ENCODE data around the gene MLLT6.
"Not testable (repeated sequence)": the region's sequence is repeated elsewhere in the genome, so short reads cannot be mapped to it uniquely, and the experiment has no call there.

Gene MLLT6

GRCh38 chr17:38715216-38715943 is 10.3 kb downstream of the MLLT6 start:
- no peak overlapping the region for H3K4me3 ChIP-seq (ENCODE audit: low read length)
- H3K9ac ChIP-seq (ENCODE audit: low read length): no peak overlapping the region
- H3K36me3 ChIP-seq (ENCODE audit: control insufficient read depth, insufficient read depth, low read length): peaks cover 41% of the 10 kb centered on the region
- H3K27me3 ChIP-seq (ENCODE audit: control insufficient read depth, insufficient read depth, low read length): no peaks in the 10 kb centered on the region
- no peaks in the 10 kb centered on the region for H3K4me1 ChIP-seq (ENCODE audit: control insufficient read depth, insufficient read depth, low read length)
- no peak overlapping the region for H3K27ac ChIP-seq (ENCODE audit: low read depth, low read length)

DNA sequence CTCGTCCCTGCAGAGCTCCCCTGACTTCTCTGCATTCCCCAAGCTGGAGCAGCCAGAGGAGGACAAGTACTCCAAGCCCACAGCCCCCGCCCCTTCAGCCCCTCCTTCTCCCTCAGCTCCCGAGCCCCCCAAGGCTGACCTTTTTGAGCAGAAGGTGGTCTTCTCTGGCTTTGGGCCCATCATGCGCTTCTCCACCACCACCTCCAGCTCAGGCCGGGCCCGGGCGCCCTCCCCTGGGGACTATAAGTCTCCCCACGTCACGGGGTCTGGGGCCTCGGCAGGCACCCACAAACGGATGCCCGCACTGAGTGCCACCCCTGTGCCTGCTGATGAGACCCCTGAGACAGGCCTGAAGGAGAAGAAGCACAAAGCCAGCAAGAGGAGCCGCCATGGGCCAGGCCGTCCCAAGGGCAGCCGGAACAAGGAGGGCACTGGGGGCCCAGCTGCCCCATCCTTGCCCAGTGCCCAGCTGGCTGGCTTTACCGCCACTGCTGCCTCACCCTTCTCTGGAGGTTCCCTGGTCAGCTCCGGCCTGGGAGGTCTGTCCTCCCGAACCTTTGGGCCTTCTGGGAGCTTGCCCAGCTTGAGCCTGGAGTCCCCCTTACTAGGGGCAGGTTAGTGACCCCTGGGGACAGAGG is 11.4 kb downstream of the MLLT6 start:
- no peak overlapping the region for H3K27ac ChIP-seq (ENCODE audit: low read depth, low read length)
- peaks cover 46% of the 10 kb centered on the region for H3K36me3 ChIP-seq (ENCODE audit: control insufficient read depth, insufficient read depth, low read length)
- no peaks in the 10 kb centered on the region for H3K4me1 ChIP-seq (ENCODE audit: control insufficient read depth, insufficient read depth, low read length)
- H3K9ac ChIP-seq (ENCODE audit: low read length): no peak overlapping the region
- no peaks in the 10 kb centered on the region for H3K27me3 ChIP-seq (ENCODE audit: control insufficient read depth, insufficient read depth, low read length)
- H3K4me3 ChIP-seq (ENCODE audit: low read length): no peak overlapping the region

GRCh38 chr17:38717139-38717745 is 12.2 kb downstream of the MLLT6 start:
- Histone ChIP-seq H3K4me1 (ENCODE audit: control insufficient read depth, insufficient read depth, low read length) (no peaks in the 10 kb centered on the region), H3K27ac (ENCODE audit: low read depth, low read length) (no peak overlapping the region), H3K27me3 (ENCODE audit: control insufficient read depth, insufficient read depth, low read length) (no peaks in the 10 kb centered on the region), H3K4me3 (ENCODE audit: low read length) (no peak overlapping the region), H3K36me3 (ENCODE audit: control insufficient read depth, insufficient read depth, low read length) (peaks cover 42% of the 10 kb centered on the region), H3K9ac (ENCODE audit: low read length) (no peak overlapping the region)

- Histone ChIP-seq H3K36me3 (ENCODE audit: control insufficient read depth, insufficient read depth, low read length) (peaks cover 32% of the 10 kb centered on the region), H3K27me3 (ENCODE audit: control insufficient read depth, insufficient read depth, low read length) (no peaks in the 10 kb centered on the region), H3K4me3 (ENCODE audit: low read length) (no peak overlapping the region), H3K4me1 (ENCODE audit: control insufficient read depth, insufficient read depth, low read length) (no peaks in the 10 kb centered on the region), H3K9ac (ENCODE audit: low read length) (no peak overlapping the region), H3K27ac (ENCODE audit: low read depth, low read length) (no peak overlapping the region)
Observed at GRCh38 chr17:38719289-38719942, 14.3 kb downstream of the MLLT6 start.

DNA sequence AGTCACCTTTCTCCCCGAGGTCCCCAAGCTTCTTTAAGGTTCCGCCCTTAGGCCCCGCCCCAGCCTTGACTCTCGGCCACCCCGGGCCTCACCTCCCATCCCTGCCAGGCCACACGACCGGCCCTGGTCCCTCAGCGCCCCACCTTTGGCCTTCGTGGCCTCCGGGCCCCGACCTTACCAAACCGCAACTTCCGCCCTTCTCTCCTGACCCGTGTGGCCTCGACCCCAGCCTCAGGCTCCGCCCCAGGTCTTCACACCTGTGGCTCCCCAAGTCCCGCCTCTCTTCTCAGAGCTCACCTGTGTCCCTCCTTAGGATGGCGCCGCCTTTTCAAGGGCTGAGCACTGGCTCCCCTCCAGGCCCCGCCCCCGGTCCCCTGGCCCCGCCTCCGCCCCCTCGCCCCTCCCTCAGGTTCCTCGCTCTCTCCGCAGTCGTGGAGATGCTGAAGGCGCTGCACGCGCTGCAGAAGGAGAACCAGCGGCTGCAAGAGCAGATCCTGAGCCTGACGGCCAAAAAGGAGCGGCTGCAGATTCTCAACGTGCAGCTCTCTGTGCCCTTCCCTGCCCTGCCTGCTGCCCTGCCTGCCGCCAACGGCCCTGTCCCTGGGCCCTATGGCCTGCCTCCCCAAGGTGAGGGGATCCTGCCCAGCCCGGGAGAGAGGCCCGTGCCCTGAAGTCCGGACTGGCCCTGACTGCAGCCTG is 15.0 kb downstream of the MLLT6 start:
- Histone ChIP-seq H3K4me1 (ENCODE audit: control insufficient read depth, insufficient read depth, low read length) (no peaks in the 10 kb centered on the region), H3K4me3 (ENCODE audit: low read length) (no peak overlapping the region), H3K9ac (ENCODE audit: low read length) (no peak overlapping the region), H3K36me3 (ENCODE audit: control insufficient read depth, insufficient read depth, low read length) (peaks cover 32% of the 10 kb centered on the region), H3K27ac (ENCODE audit: low read depth, low read length) (no peak overlapping the region), H3K27me3 (ENCODE audit: control insufficient read depth, insufficient read depth, low read length) (no peaks in the 10 kb centered on the region)

- Histone ChIP-seq H3K27ac (ENCODE audit: low read depth, low read length) (no peak overlapping the region), H3K36me3 (ENCODE audit: control insufficient read depth, insufficient read depth, low read length) (peaks cover 32% of the 10 kb centered on the region), H3K4me3 (ENCODE audit: low read length) (no peak overlapping the region), H3K4me1 (ENCODE audit: control insufficient read depth, insufficient read depth, low read length) (no peaks in the 10 kb centered on the region), H3K27me3 (ENCODE audit: control insufficient read depth, insufficient read depth, low read length) (no peaks in the 10 kb centered on the region), H3K9ac (ENCODE audit: low read length) (no peak overlapping the region)
Observed at GRCh38 chr17:38720941-38721340, 15.9 kb downstream of the MLLT6 start.

- no peak overlapping the region for H3K27ac ChIP-seq (ENCODE audit: low read depth, low read length)
- H3K4me1 ChIP-seq (ENCODE audit: control insufficient read depth, insufficient read depth, low read length): no peaks in the 10 kb centered on the region
- H3K4me3 ChIP-seq (ENCODE audit: low read length): no peak overlapping the region
- peaks cover 25% of the 10 kb centered on the region for H3K36me3 ChIP-seq (ENCODE audit: control insufficient read depth, insufficient read depth, low read length)
- no peaks in the 10 kb centered on the region for H3K27me3 ChIP-seq (ENCODE audit: control insufficient read depth, insufficient read depth, low read length)
- H3K9ac ChIP-seq (ENCODE audit: low read length): no peak overlapping the region
Observed at GRCh38 chr17:38721802-38722201, 16.7 kb downstream of the MLLT6 start.

DNA sequence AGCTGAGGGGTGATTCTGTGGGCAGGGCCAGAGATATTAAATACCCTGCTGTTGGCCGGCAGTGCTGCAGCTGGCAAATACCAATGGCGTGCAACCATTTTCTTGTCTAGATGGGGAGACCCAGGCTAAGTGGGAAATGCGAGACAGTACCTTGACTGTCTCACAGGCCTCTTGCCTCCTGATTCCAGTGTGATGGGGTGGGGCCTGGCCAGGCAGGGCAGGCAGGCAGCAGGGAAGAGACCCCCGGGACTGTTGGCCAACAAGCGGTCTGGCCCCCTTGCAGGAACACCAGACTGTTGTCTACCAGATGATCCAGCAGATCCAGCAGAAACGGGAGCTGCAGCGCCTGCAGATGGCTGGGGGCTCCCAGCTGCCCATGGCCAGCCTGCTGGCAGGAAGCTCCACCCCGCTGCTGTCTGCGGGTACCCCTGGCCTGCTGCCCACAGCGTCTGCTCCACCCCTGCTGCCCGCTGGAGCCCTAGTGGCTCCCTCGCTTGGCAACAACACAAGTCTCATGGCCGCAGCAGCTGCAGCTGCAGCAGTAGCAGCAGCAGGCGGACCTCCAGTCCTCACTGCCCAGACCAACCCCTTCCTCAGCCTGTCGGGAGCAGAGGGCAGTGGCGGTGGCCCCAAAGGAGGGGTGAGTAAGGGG is 19.4 kb downstream of the MLLT6 start:
- H3K4me3 ChIP-seq (ENCODE audit: low read length): no peak overlapping the region
- no peaks in the 10 kb centered on the region for H3K4me1 ChIP-seq (ENCODE audit: control insufficient read depth, insufficient read depth, low read length)
- no peak overlapping the region for H3K9ac ChIP-seq (ENCODE audit: low read length)
- no peaks in the 10 kb centered on the region for H3K27me3 ChIP-seq (ENCODE audit: control insufficient read depth, insufficient read depth, low read length)
- peaks cover 14% of the 10 kb centered on the region for H3K36me3 ChIP-seq (ENCODE audit: control insufficient read depth, insufficient read depth, low read length)
- H3K27ac ChIP-seq (ENCODE audit: low read depth, low read length): no peak overlapping the region

GRCh38 chr17:38725066-38725465 is 20.0 kb downstream of the MLLT6 start:
- Histone ChIP-seq H3K9ac (ENCODE audit: low read length) (no peak overlapping the region), H3K27me3 (ENCODE audit: control insufficient read depth, insufficient read depth, low read length) (no peaks in the 10 kb centered on the region), H3K4me3 (ENCODE audit: low read length) (no peak overlapping the region), H3K36me3 (ENCODE audit: control insufficient read depth, insufficient read depth, low read length) (peaks cover 14% of the 10 kb centered on the region), H3K4me1 (ENCODE audit: control insufficient read depth, insufficient read depth, low read length) (no peaks in the 10 kb centered on the region), H3K27ac (ENCODE audit: low read depth, low read length) (no peak overlapping the region)

- H3K27me3 ChIP-seq (ENCODE audit: control insufficient read depth, insufficient read depth, low read length); H3K36me3 ChIP-seq (ENCODE audit: control insufficient read depth, insufficient read depth, low read length); H3K4me1 ChIP-seq (ENCODE audit: control insufficient read depth, insufficient read depth, low read length); H3K4me3 ChIP-seq (ENCODE audit: low read length); H3K27ac ChIP-seq (ENCODE audit: low read depth, low read length); H3K9ac ChIP-seq (ENCODE audit: low read length): not testable (repeated sequence)
Observed at GRCh38 chr17:38726145-38726544, 21.1 kb downstream of the MLLT6 start.

DNA sequence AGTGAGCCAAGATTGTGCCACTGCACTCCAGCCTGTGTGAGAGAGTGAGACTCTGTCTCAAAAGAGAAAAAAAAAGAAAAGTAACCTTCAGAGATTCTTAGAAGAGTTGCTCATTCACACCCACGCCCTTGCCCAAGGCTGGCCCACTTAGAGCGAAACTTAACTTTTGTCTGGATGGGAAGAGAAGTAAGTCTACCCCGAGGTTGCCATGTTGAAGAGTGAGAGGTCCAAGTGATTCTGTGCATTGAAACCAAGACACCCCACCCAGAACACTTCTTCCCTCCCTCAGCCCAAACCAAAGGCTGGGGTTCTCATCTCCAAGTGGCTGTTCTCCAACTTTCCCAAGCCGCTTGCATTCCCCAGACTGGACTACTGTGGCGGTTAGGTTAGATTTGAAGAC is 22.7 kb downstream of the MLLT6 start:
- Histone ChIP-seq H3K36me3 (ENCODE audit: control insufficient read depth, insufficient read depth, low read length) (no peaks in the 10 kb centered on the region), H3K4me1 (ENCODE audit: control insufficient read depth, insufficient read depth, low read length) (peaks cover 6% of the 10 kb centered on the region), H3K4me3 (ENCODE audit: low read length) (no peak overlapping the region), H3K9ac (ENCODE audit: low read length) (no peak overlapping the region), H3K27me3 (ENCODE audit: control insufficient read depth, insufficient read depth, low read length) (no peaks in the 10 kb centered on the region), H3K27ac (ENCODE audit: low read depth, low read length) (no peak overlapping the region)

Measured in rectal smooth muscle tissue (tissue), 1 donor.